RWPE1 (cell line): Measurements from ENCODE around the gene CKAP2L.

Source experiments
- CTCF ChIA-PET: fragments of 350-600 bp; sonication (Branson Sonifier 250); formaldehyde crosslinking; extraction: SDS; loops from one replicate; lab custom pipeline; 2021; lab: Yijun Ruan, JAX
- POLR2A ChIA-PET: fragments of 400-600 bp; formaldehyde crosslinking; extraction: SDS; loops from one replicate; lab custom pipeline; 2020; ENCODE audit warnings: antibody characterized with exemption; ENCODE audit not compliant: low non-redundant PET; lab: Yijun Ruan, JAX
- DNase-seq: peaks from one replicate; pipeline ENCODE4 v3.0.0; 2012; ENCODE audit warnings: low spot score
- H3K27ac ChIP-seq: fragments of 450-650 bp; 2 replicates; pipeline ENCODE4 v1.5.1; 2017
- TF ChIP-seq, protein P1 (sequence below): fragments of 450-650 bp; conservative IDR thresholded peaks from 2 replicates; pipeline ENCODE4 v1.5.1; 2017; ENCODE audit warnings: low read depth, mild to moderate bottlenecking

The CKAP2L gene

DNA sequence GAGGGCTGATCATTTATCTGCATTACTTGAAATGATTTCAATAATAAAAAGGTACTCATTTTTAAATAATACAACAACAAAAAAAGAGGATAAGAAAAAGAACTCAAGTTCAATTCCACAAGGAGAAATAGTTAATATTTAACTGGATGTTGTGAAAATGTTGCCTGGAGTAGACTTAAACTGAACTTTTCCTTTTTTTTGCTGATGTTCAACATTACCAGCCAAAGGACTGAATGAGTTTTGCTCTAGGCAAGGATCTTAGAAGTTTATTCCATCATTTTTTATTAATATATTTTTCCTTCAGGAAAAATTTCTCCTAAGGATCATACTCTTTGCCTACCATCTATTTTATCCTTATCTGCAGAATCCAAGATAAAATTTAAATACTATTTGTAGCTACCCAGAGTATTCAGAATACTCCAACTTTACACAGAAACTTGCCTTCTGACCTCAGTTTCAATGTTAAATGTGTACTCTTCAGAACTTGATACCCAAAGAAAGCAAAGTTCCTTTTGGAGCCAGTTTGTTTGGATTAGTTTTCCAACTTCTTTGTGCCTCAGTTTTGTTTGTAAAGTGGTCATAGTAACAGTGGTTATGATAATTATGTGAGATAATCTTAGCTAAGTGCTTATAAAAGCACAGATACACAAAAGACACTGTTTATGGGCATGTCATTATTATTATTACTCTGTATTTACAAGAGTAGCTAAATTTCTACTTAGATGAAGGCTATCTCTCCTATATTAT, 12.8 kb downstream of the CKAP2L start:
- CTCF ChIA-PET: interaction anchor here (0.5 to 0.6 kb wide), 3 partner anchors 13 to 293 kb away, joined by 3 to 4 read pairs (median 3); partner anchors contain the start of gene CKAP2L
- POLR2A ChIA-PET: no interaction called here
- no peak for DNase-seq
- TF ChIP-seq, protein P1, sequence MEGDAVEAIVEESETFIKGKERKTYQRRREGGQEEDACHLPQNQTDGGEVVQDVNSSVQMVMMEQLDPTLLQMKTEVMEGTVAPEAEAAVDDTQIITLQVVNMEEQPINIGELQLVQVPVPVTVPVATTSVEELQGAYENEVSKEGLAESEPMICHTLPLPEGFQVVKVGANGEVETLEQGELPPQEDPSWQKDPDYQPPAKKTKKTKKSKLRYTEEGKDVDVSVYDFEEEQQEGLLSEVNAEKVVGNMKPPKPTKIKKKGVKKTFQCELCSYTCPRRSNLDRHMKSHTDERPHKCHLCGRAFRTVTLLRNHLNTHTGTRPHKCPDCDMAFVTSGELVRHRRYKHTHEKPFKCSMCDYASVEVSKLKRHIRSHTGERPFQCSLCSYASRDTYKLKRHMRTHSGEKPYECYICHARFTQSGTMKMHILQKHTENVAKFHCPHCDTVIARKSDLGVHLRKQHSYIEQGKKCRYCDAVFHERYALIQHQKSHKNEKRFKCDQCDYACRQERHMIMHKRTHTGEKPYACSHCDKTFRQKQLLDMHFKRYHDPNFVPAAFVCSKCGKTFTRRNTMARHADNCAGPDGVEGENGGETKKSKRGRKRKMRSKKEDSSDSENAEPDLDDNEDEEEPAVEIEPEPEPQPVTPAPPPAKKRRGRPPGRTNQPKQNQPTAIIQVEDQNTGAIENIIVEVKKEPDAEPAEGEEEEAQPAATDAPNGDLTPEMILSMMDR: no peak
- no peak overlapping the region for H3K27ac ChIP-seq

DNA sequence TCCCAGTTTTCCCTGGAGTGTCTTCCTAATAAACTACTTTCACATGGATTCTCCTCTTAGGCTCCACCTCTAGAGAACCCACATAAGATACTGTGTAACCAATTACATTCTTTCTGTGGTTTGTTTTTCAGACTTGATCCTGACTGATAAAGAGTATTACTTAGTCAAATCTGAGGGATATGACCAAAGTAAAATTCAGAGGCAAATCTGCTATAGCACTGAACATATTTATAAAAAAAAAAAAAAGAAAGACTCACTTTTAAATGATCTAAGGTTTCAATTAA, 13.9 kb downstream of the CKAP2L start:
- POLR2A ChIA-PET: no interaction called here
- CTCF ChIA-PET: interaction anchor here (0.5 to 2.1 kb wide), 11 partner anchors 13 to 605 kb away, joined by 3 to 18 read pairs (median 6); no protein-coding TSS in a partner anchor
- H3K27ac ChIP-seq: peak overlapping the region; percentile 60
- no peak for DNase-seq
- TF ChIP-seq, protein P1: no peak

DNA sequence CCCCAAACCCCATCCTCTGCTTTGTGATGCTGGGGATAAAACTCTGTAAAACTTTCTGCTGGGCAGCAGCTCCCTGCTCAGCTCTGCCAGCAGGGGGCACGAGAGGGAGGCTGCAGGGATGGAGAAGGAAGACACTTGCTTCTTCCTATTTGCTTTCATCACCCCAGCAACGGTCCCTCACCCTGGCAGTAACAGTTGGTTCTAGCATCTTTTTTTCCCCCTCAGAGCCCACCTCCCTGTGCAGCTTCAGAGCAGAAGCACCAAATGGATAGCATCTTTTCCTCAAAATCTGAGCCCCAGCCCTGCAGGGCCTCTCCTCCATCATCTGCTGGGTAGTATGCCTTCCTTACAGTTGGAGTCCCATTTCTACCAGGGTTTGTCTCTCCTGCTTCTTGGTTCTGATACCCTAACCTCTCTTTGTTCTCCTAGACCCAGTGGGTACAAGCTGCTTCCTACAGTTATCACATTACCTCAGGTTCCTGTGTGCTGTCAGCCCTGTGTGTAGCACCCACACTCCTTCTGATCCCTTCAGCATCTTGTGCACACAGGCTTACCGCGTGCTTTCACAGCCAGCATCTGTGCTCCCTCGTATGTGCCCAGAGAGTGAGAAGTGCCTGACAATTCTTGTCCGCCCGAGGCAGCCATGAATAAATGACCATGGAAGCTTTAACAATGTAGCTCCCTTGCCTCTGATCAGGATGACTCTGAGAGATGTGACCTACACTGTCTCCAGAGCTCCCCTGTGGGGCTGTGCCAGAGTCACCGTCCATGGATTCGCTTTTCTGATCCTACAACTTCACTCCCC, 14.5 kb downstream of the CKAP2L start:
- peak; percentile 62 for DNase-seq
- TF ChIP-seq, protein P1: peak; percentile 91
- POLR2A ChIA-PET: interaction anchor here (0.6 kb wide), 1 partner anchor 287 kb away, joined by 3 read pairs; no protein-coding TSS in a partner anchor
- CTCF ChIA-PET: interaction anchor here (0.5 to 2.1 kb wide), 21 partner anchors 13 to 605 kb away, joined by 3 to 18 read pairs (median 4); no protein-coding TSS in a partner anchor
- H3K27ac ChIP-seq: peak overlapping the region; percentile 60

DNA sequence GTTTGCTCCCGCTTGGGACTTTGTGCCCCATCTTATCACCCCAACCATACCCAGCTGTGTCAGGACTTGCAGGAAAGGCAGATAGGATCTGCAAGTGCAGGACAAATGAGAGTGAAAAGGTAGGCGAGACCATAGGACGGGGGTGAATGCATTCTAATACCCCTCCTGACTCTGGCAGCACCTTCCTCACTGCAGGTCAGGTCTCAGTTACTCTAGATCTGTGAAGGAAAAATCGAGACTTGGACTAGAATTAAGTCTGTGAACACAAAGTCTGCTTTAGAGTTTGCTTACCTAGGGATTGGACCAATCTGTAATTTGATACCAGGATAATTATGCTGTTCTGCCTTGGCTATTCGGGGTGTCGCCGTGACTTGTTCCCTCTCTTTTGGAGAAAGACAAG, 23.9 kb downstream of the CKAP2L start:
- TF ChIP-seq, protein P1: no peak
- no peak for DNase-seq
- CTCF ChIA-PET: interaction anchor here (0.5 kb wide), 1 partner anchor 14 kb away, joined by 3 read pairs; no protein-coding TSS in a partner anchor
- 0 out of 2 replicates have a peak overlapping the region, but pooled peaks have one; percentile 37 for H3K27ac ChIP-seq
- POLR2A ChIA-PET: no interaction called here

DNA sequence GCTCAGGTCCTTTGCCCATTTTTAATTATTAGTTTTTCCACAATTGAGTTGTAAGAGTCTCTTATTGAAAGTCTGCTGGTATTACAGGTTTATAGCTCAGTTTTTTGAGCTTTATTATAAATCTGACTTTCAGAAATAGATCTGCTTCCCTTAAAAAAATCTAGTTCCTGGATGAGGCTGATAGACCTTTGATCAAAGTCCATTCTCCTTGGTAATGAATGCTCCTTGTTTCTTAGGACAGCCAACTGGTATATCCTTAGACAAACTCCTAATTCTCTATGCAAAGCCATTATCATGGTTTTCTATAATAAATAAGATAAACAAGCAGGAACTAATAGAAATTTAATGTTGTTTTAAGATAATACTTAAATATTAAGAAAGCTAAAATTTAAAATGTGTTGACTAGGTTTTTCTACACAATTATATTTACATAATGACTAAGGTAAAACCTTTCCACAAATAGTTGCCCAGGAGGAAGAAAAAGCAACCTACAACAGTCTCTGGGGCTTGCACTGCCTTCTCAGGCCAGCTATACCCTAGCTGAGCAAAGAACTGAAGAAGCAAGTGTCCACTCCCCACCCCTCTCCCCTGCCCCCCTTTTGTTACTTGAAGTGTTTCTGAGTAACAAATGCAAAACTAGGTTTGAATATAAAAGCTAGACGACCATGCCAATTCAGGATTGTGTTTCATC, 26.7 kb downstream of the CKAP2L start:
- TF ChIP-seq, protein P1: no peak
- ChIA-PET POLR2A (no interaction called here), CTCF (interaction anchor here (0.5 to 2.3 kb wide), 5 partner anchors 11 to 166 kb away, joined by 3 to 8 read pairs (median 4); no protein-coding TSS in a partner anchor)
- no peak for DNase-seq
- H3K27ac ChIP-seq: no peak overlapping the region

DNA sequence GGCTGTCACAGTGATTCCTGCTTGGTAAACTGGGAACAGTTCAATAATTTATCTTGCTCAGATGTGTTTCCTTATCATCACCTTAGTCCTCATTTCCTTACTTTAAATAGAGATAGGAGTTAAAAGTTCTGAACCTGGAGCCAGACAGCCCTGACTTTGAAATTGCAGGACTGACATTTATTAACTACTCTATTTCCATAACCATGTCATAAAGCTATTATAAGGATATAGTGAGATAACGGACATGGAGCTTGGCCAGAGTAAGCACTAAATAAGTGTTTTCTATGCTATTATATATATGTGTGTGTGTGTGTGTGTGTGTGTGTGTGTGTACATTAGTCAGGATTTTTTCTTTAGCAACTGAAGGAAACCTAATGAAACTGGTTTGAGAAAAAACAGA, 30.5 kb downstream of the CKAP2L start:
- no peak overlapping the region for H3K27ac ChIP-seq
- DNase-seq: no peak
- ChIA-PET POLR2A (no interaction called here), CTCF (interaction anchor here (0.6 kb wide), 1 partner anchor 18 kb away, joined by 3 read pairs; no protein-coding TSS in a partner anchor)
- TF ChIP-seq, protein P1: no peak
